BLaER1 (cell line): ENCODE measurements around the gene ZCCHC17.

Experiments used
- H3K27ac ChIP-seq: shearing (Covaris generic); formaldehyde crosslinking; 2 replicates; pipeline ENCODE4 v1.8.1; 2022
- H3K27me3 ChIP-seq: shearing (Covaris generic); formaldehyde crosslinking; 2 replicates; pipeline ENCODE4 v1.8.1; 2022
- H3K36me3 ChIP-seq: shearing (Covaris generic); formaldehyde crosslinking; 2 replicates; pipeline ENCODE4 v1.8.1; 2022
- H3K4me1 ChIP-seq: shearing (Covaris generic); formaldehyde crosslinking; 2 replicates; pipeline ENCODE4 v1.8.1; 2022
- H3K4me2 ChIP-seq: shearing (Covaris generic); formaldehyde crosslinking; 2 replicates; pipeline ENCODE4 v1.8.1; 2022
- H3K4me3 ChIP-seq: shearing (Covaris generic); formaldehyde crosslinking; 2 replicates; pipeline ENCODE4 v1.8.1; 2022
- H3K9ac ChIP-seq: shearing (Covaris generic); formaldehyde crosslinking; 2 replicates; pipeline ENCODE4 v1.8.1; 2022
- H3K9me3 ChIP-seq: shearing (Covaris generic); formaldehyde crosslinking; 2 replicates; pipeline ENCODE4 v1.8.1; 2022
- H4K20me1 ChIP-seq: shearing (Covaris generic); formaldehyde crosslinking; 2 replicates; pipeline ENCODE4 v1.8.1; 2022
- Cebpa-rat ChIP-seq: shearing (Covaris generic); IDR thresholded peaks from 2 replicates; pipeline ENCODE4 v1.8.1; 2022

The ZCCHC17 gene

GRCh38 chr1:31401241-31401640 is 104.4 kb downstream of the ZCCHC17 start:
- no peak for TF ChIP-seq Cebpa-rat
- H3K9ac ChIP-seq = no peak overlapping the region

GRCh38 chr1:31405578-31406245 is 108.9 kb downstream of the ZCCHC17 start:
- Histone ChIP-seq H3K9me3 (no peaks in the 10 kb centered on the region), H3K36me3 (no peaks in the 10 kb centered on the region), H4K20me1 (no peaks in the 10 kb centered on the region), H3K9ac (no peak overlapping the region), H3K27ac (no peak overlapping the region), H3K27me3 (peaks cover 3% of the 10 kb centered on the region; the same call in 1 of the 2 replicates), H3K4me1 (no peaks in the 10 kb centered on the region), H3K4me2 (no peak overlapping the region), H3K4me3 (no peak overlapping the region)
- no peak for TF ChIP-seq Cebpa-rat

More at GRCh38 chr1:31401241-31401640, 104.4 kb downstream of the ZCCHC17 start:
- Histone ChIP-seq H3K9me3 (no peaks in the 10 kb centered on the region), H3K27me3 (no peaks in the 10 kb centered on the region), H3K4me2 (no peak overlapping the region), H4K20me1 (no peaks in the 10 kb centered on the region), H3K36me3 (no peaks in the 10 kb centered on the region), H3K27ac (no peak overlapping the region), H3K4me3 (no peak overlapping the region), H3K4me1 (peaks cover 8% of the 10 kb centered on the region; the same call in 1 of the 2 replicates)

- no peak for TF ChIP-seq Cebpa-rat
- Histone ChIP-seq H3K4me1 (peaks cover 2% of the 10 kb centered on the region), H3K4me2 (no peak overlapping the region), H4K20me1 (no peaks in the 10 kb centered on the region), H3K4me3 (no peak overlapping the region), H3K9ac (no peak overlapping the region), H3K36me3 (no peaks in the 10 kb centered on the region), H3K27me3 (peaks cover 17% of the 10 kb centered on the region), H3K9me3 (no peaks in the 10 kb centered on the region), H3K27ac (no peak overlapping the region)
These were observed 110.3 kb downstream of the ZCCHC17 start for GRCh38 chr1:31407029-31407626.

GRCh38 chr1:31408788-31409318 is 112.0 kb downstream of the ZCCHC17 start:
- Histone ChIP-seq H3K27ac (no peak overlapping the region), H3K27me3 (peaks cover 34% of the 10 kb centered on the region), H3K4me2 (no peak overlapping the region)

GRCh38 chr1:31409946-31410858 is 113.4 kb downstream of the ZCCHC17 start:
- Histone ChIP-seq H3K9ac (no peak overlapping the region), H3K27me3 (peaks cover 47% of the 10 kb centered on the region), H3K4me2 (no peak overlapping the region), H3K36me3 (no peaks in the 10 kb centered on the region), H3K4me1 (peaks cover 23% of the 10 kb centered on the region), H3K27ac (no peak overlapping the region), H4K20me1 (peaks cover 19% of the 10 kb centered on the region; the same call in 1 of the 2 replicates), H3K9me3 (no peaks in the 10 kb centered on the region), H3K4me3 (no peak overlapping the region)
- TF ChIP-seq Cebpa-rat = no peak

More at GRCh38 chr1:31408788-31409318, 112.0 kb downstream of the ZCCHC17 start:
- no peaks in the 10 kb centered on the region for H3K9me3 ChIP-seq
- H3K36me3 ChIP-seq = no peaks in the 10 kb centered on the region
- H3K4me3 ChIP-seq = no peak overlapping the region
- TF ChIP-seq Cebpa-rat = no peak
- H3K9ac ChIP-seq = no peak overlapping the region
- peaks cover 13% of the 10 kb centered on the region; the same call in 1 of the 2 replicates for H4K20me1 ChIP-seq
- peaks cover 18% of the 10 kb centered on the region for H3K4me1 ChIP-seq

GRCh38 chr1:31410871-31411270 is 114.0 kb downstream of the ZCCHC17 start:
- H3K9me3 ChIP-seq = no peaks in the 10 kb centered on the region
- H3K36me3 ChIP-seq = no peaks in the 10 kb centered on the region
- H3K9ac ChIP-seq = no peak overlapping the region
- H3K27ac ChIP-seq = no peak overlapping the region
- H3K27me3 ChIP-seq = peaks cover 54% of the 10 kb centered on the region
- no peak for TF ChIP-seq Cebpa-rat
- H3K4me3 ChIP-seq = no peak overlapping the region
- no peak overlapping the region for H3K4me2 ChIP-seq
- peaks cover 23% of the 10 kb centered on the region for H3K4me1 ChIP-seq
- peaks cover 22% of the 10 kb centered on the region; the same call in 1 of the 2 replicates for H4K20me1 ChIP-seq

- no peak for TF ChIP-seq Cebpa-rat
- Histone ChIP-seq H3K4me3 (no peak overlapping the region), H4K20me1 (peaks cover 25% of the 10 kb centered on the region; the same call in 1 of the 2 replicates), H3K27me3 (peaks cover 60% of the 10 kb centered on the region), H3K9me3 (no peaks in the 10 kb centered on the region), H3K27ac (no peak overlapping the region), H3K9ac (no peak overlapping the region), H3K4me1 (peaks cover 23% of the 10 kb centered on the region), H3K36me3 (no peaks in the 10 kb centered on the region), H3K4me2 (peak overlapping the region; percentile 98)
These were observed 115.4 kb downstream of the ZCCHC17 start for GRCh38 chr1:31412205-31412604.

- peaks cover 23% of the 10 kb centered on the region for H3K4me1 ChIP-seq
- H3K4me2 ChIP-seq = peak within 1 kb of the TSS; percentile 98
- H3K9me3 ChIP-seq = no peaks in the 10 kb centered on the region
- H3K27ac ChIP-seq = no peak within 1 kb of the TSS
- peak within 1 kb of the TSS; percentile 71 for H3K4me3 ChIP-seq
- no peak for TF ChIP-seq Cebpa-rat
- peaks cover 60% of the 10 kb centered on the region for H3K27me3 ChIP-seq
- H4K20me1 ChIP-seq = peaks cover 25% of the 10 kb centered on the region; the same call in 1 of the 2 replicates
- peak within 1 kb of the TSS; percentile 54 for H3K9ac ChIP-seq
- no peaks in the 10 kb centered on the region for H3K36me3 ChIP-seq
These were observed 116.0 kb downstream of the ZCCHC17 start, which contains the start of gene SERINC2 for GRCh38 chr1:31412732-31413404. TSS of gene SERINC2 (plus strand) at chr1:31413213. CDS start at chr1:31413266, 53 bp downstream.
